ENCODE measurements around the gene FBXO42.
"Not testable (repeated sequence)": the region's sequence is repeated elsewhere in the genome, so short reads cannot be mapped to it uniquely, and the experiment has no call there.

The FBXO42 gene

GRCh38 chr1:16215882-16216753, 136.2 kb downstream of the FBXO42 start:
- no peak for FAIRE-seq

- not testable (repeated sequence) for FAIRE-seq
These were observed 137.0 kb downstream of the FBXO42 start for GRCh38 chr1:16215240-16215639.

- FAIRE-seq, result not testable (repeated sequence)
These were observed 138.7 kb downstream of the FBXO42 start for GRCh38 chr1:16213544-16213943.

GRCh38 chr1:16213013-16213412, 139.3 kb downstream of the FBXO42 start:
- FAIRE-seq, result no peak

- FAIRE-seq, result no peak
These were observed 139.9 kb downstream of the FBXO42 start, which contains the start of gene ARHGEF19 for GRCh38 chr1:16212251-16212961. Gene ARHGEF19 (minus strand): TSS chr1:16212652. CDS start chr1:16209054, 3,598 bp downstream.

- FAIRE-seq, result no peak
These were observed 140.5 kb downstream of the FBXO42 start for GRCh38 chr1:16211824-16212223.

- FAIRE-seq, result no peak
These were observed 141.7 kb downstream of the FBXO42 start for GRCh38 chr1:16210581-16210980.

GRCh38 chr1:16209847-16210407, 142.4 kb downstream of the FBXO42 start:
- no peak for FAIRE-seq

GRCh38 chr1:16209132-16209846, 143.0 kb downstream of the FBXO42 start:
- no peak for FAIRE-seq

- FAIRE-seq, result no peak
These were observed 143.9 kb downstream of the FBXO42 start for GRCh38 chr1:16208270-16208987.

- no peak for FAIRE-seq
These were observed 144.7 kb downstream of the FBXO42 start for GRCh38 chr1:16207318-16208269.

GRCh38 chr1:16206547-16207317, 145.5 kb downstream of the FBXO42 start:
- FAIRE-seq, result no peak

- FAIRE-seq, result no peak
These were observed 146.3 kb downstream of the FBXO42 start for GRCh38 chr1:16205891-16206546.

GRCh38 chr1:16205334-16205671, 147.0 kb downstream of the FBXO42 start:
- no peak for FAIRE-seq

GRCh38 chr1:16204634-16205333, 147.5 kb downstream of the FBXO42 start:
- FAIRE-seq, result no peak

GRCh38 chr1:16204216-16204615, 148.1 kb downstream of the FBXO42 start:
- FAIRE-seq, result no peak

- FAIRE-seq, result no peak
These were observed 148.7 kb downstream of the FBXO42 start for GRCh38 chr1:16203550-16203949.

GRCh38 chr1:16202281-16203210, 149.7 kb downstream of the FBXO42 start:
- FAIRE-seq, result no peak

Data from A204.1 (cell line).